Medulla oblongata (tissue), 1 donor: ENCODE results near the gene THRAP3.
"Not testable (repeated sequence)": the region's sequence is repeated elsewhere in the genome, so short reads cannot be mapped to it uniquely, and the experiment has no call there.

Experiments used
- DNase-seq: peaks from one replicate; pipeline ENCODE4 v3.0.0-alpha.2; 2015; ENCODE audit errors: extremely low spot score

The THRAP3 gene, protein sequence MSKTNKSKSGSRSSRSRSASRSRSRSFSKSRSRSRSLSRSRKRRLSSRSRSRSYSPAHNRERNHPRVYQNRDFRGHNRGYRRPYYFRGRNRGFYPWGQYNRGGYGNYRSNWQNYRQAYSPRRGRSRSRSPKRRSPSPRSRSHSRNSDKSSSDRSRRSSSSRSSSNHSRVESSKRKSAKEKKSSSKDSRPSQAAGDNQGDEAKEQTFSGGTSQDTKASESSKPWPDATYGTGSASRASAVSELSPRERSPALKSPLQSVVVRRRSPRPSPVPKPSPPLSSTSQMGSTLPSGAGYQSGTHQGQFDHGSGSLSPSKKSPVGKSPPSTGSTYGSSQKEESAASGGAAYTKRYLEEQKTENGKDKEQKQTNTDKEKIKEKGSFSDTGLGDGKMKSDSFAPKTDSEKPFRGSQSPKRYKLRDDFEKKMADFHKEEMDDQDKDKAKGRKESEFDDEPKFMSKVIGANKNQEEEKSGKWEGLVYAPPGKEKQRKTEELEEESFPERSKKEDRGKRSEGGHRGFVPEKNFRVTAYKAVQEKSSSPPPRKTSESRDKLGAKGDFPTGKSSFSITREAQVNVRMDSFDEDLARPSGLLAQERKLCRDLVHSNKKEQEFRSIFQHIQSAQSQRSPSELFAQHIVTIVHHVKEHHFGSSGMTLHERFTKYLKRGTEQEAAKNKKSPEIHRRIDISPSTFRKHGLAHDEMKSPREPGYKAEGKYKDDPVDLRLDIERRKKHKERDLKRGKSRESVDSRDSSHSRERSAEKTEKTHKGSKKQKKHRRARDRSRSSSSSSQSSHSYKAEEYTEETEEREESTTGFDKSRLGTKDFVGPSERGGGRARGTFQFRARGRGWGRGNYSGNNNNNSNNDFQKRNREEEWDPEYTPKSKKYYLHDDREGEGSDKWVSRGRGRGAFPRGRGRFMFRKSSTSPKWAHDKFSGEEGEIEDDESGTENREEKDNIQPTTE

DNA sequence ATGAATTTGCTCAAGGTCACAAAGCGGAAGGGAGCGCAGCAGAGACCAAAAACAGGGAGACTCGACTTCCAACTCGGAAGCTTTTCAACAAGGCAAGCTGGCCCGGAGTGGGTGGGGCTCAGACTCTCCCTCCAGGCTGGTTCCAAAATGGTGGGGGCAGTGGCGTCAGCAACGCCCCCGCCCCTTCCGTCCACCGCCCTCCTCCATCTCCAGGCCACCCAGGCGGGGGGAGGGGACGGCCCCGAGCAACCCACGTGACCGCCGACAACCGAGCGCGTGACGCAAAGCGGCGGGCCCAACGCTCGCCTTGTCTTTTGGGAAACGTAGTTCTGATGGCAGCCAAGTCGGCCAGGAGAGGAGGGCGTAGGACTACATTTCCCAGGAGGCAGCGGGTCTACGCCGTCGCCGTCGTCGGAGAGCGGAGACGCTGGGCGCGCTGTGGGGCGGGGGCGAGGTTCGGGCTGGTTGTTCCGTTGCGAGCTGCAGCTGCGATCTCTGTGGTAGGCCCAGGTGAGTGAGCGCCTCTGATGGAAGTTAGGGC, at the start of gene THRAP3:
Gene THRAP3, plus strand, starts transcription at position 448 of the 541 bp plus-strand sequence. CDS start 58,121 bp downstream, outside the sequence.
- DNase-seq = peak; percentile 99

DNA sequence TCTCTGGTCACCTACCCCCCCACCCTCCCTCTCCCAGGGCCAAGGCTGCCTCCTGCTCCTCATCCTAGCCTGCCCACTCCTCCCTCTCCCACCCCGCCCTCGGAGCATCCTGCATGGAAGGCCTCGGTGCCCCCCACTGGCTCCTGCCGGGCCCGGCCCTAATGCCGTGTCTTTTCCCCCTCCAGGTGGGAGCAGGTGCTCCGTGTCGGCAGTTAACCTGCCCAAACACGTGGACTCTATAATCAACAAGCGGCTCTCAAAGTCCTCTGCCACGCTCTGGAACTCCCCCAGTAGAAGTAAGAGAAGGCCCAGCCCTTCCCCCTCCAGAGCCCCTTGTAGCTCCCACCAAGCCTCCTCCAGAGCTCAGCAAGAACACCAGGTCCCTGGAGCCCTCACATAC, 49.5 kb upstream of the THRAP3 start:
- DNase-seq = no peak

DNA sequence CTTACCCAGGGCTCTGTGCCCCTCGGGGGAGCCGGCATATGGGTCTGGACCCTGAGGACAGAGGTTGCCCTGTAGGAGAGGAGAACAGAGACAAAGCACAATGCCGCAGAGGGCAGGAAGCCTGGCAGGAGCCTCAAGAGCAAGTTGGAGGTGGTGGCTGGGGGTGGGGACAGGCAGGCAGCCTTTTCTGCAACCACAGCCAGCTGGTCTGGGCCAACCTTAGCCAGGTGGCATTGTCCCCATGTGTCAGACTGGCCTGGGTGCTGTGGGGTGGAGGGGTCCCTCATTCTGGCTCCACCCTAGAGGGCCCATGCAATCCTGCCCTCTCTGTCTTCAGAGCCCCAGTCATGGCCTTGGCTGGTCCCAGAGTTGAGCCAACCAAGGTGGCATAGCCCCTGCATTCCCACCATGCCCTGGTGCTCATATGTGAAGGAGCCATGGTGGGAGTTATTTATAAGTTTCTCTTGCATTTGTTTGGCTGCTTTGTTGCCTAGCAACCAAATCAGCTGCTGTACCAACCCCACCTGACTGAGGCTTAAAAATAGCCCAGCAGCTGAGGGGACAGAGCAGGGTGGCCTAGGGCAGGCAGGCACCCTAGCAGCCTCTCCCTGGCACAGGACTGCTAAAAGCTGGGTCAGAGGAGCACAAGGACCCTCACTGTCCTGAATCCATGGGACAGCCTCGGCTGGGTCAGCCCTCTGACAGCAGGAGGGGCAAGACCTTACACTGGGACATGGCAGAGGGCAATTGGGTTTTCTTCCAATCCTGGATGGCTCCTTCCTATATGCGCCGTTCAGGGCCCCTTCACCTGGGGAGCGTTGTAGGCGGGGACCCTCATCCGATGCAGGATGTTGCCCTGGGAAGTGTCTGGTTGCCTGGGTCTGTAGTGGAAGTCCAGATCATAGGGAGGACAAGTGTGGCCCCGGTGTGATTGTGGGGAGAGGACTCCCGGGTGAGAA, 48.8 kb upstream of the THRAP3 start:
- no peak for DNase-seq

DNA sequence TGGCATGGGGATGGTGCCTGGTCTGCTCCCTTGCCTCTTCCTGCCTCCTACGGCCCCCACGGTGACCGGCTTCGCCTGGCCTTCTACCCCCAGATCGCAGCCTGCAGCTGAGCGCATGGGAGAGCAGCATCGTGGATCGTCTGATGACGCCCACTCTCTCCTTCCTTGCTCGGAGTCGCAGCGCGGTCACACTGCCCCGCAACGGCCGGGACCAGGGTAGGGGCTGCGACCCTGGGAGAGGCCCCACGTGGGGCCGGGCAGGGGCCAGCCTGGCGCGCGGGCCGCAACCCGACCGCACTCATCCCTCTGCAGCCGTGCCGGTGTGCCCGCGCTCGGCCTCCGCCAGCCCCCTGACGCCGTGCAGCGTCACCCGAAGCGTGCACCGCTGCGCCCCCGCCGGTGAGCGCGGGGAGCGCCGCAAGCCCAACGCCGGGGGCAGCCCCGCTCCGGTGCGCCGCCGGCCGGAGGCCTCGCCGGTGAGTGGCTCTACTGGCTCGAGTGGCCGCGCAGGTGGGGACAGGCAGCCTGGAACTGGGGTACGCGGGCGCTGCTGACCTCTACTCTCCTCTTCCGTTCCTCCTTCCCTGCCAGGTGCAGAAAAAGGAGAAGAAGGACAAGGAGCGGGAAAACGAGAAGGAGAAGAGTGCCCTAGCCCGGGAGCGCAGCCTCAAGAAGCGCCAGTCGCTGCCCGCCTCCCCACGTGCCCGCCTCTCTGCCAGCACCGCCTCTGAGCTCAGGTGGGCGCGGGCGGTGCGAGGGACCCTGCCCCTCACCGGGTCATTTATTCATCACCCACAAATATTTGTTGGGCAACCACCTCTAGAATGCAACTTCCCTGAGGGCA, 47.9 kb upstream of the THRAP3 start:
- DNase-seq = no peak

DNA sequence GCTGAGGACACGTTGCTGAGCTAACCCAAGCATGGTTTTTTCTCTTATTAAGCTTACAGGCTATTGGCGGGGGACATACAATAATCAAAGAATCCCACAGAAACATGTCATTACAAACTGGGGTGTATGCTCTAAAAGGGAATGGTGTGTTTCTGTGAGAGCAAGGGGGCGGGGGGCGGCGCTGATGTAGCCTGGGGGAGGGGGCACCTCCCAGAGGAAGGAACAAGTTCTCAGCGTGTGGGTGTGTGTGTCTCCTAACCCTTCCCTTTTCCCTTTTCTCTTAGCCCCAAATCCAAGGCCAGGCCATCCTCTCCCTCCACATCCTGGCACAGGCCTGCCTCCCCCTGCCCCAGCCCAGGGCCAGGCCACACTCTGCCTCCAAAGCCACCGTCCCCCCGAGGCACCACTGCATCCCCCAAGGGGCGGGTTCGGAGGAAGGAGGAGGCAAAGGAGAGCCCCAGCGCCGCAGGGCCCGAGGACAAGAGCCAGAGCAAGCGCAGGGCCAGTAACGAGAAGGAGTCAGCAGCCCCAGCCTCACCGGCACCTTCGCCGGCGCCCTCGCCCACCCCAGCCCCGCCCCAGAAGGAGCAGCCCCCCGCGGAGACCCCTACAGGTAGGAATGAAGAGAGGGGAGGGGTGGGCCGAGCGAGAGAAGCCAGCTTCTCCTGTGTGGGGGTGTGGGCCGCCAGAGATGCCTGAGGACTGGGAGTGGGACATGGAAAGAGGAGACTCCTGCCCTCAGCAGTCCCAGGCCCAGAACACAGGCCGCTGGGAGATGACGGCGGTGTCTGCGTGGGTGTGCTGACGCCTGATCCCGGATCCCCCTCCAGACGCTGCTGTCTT, 46.4 kb upstream of the THRAP3 start:
- no peak for DNase-seq

DNA sequence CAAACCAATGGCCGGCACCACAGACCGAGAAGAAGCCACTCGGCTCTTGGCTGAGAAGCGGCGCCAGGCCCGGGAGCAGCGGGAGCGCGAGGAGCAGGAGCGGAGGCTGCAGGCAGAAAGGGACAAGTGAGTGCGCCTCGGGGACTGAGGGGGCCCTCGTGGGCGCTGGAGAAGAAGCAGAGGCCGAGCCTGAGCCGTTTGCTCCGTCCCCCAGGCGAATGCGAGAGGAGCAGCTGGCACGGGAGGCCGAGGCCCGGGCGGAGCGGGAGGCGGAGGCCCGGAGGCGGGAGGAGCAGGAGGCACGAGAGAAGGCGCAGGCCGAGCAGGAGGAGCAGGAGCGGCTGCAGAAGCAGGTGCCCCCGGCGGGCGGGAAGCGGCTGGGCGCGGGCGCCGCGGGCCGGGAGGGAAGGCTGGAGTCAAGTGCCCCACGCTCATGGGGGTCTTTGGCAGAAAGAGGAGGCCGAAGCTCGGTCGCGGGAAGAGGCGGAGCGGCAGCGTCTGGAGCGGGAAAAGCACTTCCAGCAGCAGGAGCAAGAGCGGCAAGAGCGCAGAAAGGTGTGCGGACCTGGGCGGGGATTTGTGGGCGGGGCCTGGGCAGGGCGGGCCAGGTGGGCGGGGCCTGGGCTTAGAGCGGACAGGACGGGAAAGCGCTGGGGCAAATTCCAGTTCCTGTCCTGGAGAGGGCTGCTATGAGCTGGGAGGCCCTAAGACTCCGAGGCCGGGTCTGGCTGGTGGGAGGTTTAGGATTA, 45.6 kb upstream of the THRAP3 start:
- DNase-seq = no peak

DNA sequence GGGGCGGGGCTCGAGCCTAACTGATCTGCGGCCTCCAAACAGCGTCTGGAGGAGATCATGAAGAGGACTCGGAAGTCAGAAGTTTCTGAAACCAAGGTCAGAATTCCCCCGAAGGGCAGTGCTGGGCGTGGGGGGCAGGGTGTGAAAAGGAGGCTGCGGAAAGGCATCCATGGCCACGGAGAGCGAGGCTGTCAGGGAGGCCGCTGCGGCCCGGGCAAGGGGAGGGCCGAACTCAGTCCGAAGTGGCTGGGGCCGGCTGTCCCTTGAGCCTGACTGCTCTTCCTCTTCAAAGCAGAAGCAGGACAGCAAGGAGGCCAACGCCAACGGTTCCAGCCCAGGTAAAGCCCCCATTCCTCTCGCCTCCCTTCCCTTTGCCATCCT, 45.0 kb upstream of the THRAP3 start:
- no peak for DNase-seq

DNA sequence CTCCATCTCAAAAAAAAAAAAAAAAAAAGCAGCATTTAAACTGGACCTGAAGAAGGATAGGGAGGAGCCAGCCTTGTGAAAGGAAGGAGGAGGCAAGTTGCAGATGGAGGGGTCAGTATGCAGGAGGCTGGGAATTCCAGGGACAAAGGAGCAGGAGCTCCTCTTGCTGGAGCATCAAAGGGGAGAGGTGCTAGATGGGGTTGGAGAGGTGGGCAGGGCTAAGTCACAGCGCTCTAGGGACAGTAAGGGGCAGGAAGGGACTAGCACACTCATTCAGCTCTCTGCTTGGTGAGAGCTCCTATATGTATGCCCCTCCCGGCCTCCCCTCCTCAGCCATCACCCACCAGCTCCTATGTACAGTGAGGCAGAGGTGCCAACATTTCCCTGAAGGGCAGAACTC, 41.5 kb upstream of the THRAP3 start:
- no peak for DNase-seq

DNA sequence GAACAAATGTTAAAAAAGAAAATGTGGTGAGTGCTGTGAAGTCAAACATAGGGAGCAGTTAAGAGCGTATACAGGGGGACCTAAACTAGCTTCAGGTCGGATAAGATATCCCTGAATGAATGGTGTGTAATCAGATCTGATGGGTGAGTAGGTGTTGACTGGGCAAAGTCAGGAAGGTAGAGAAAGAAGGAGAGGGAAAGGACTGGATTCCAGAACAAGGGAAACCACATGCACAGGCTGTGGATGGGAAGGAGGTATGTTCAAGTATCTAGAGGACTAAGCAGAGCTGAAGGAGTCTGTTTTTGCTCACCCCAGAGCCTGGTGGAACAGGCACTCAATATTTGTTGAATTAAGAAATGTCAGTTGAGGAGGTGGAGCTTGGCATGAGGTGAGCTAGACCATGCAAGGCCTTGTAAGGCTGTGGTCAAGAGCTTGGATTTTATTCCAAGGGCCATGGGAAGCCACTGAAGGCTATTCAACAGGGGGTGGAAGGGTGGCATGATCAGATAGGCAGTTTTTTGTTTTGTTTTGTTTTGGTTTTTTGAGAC, 40.9 kb upstream of the THRAP3 start:
- no peak for DNase-seq

DNA sequence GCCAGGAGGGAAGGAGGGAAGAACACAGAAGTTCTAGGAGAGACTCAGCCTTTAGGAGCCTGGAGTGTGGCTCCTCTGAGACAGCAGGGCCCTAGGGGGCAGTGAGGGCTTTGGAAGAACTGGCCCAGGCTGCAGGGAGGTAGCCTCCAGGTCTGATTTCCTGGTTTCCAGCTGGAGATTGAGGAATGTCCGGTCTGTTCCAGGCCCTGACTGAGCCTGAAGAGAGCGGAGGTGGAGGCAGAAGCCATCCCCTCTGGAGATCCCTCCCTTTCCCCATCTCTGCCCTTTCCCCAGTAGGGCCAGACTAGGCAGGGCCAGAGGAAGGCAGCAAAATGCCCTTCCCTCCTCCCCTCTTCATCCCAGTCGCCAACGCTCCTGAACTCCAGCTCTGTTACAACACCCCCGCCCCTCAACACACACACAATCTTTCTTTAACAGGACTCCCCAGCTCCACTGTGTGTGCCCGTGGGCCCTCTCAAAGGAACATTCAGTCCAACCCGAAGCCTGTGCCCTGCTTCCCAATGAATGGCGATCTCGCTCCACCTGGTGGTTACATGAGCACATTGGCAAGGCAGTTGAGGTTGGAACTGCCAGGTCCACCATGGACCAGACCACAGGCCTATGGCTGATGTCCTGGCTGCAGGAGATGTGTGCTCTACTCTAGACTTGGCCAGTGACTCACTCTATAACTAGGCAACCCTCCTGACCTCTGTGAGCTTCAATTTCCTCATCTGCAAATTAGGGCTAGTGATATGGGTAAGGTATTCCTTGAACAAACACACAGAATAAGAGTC, 36.2 kb upstream of the THRAP3 start:
- peak; percentile 96 for DNase-seq

DNA sequence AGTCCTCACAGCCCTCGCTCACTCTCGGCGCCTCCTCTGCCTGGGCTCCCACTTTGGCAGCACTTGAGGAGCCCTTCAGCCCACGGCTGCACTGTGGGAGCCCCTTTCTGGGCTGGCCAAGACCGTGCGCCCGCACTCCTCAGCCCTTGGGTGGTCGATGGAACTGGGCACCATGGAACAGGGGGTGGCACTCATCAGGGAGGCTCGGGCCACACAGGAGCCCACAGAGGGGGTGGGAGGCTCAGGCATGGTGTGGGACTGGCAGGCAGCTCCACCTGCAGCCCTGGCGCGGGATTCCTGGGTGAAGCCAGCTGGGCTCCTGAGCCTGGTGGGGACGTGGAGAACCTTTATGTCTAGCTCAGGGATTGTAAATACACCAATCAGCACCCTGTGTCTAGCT, 27.4 kb upstream of the THRAP3 start:
- not testable (repeated sequence) for DNase-seq

DNA sequence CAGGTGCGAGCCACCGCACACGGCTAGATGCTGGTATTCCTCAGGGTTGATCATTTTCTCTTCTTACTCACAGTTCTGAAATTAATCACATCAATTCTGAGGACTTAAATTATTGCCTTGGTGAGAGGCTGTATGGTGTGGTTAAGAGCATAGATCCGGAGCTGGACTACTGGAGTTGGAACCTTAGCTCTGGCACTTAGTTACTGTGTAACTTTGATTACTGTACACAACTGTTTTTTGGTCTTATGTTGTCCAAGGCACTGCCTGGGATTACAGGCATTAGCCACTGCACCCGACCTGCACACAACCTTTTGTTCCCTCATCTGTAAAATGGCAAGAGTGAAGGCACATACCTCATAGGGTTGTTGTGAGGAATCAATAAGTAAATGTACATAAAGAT, 25.6 kb upstream of the THRAP3 start:
- no peak for DNase-seq

DNA sequence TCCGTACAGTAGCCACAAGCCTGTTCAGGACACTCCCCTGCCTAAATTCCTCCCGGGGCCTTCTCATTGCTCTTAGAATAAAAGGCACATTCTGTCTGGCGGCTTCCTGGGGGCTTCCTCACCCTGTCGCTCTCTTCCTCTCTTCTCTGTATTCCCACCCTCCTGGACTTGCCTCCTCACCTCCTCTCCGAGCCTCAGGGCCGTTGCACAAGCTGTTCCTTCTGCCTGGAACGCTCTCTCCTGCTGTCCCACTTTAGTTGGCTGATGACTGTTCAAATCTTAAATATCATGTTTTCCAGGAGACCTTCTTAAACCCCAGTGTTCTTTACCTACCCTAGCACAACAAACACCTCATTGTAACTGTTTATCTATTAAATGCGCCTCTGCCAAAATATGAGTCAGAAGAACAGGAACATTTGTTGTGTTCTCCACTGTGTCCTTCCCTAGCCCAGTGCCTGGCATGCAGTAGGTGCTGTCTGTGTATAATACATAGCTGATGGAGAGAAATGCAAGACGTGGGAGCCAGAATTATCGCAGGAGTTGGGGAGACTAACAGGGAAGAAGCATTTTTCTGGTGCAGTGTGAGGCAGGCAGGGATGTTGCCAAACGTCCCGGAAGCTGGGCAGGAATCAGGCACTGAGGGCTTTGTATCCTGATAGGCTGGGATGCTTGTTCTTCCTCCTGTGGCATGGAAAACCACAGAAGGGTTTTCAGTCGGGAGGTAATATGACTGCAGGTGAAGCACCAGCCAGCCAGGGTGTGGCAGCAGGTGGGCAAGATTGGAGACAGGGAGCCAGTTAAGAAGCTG, 24.1 kb upstream of the THRAP3 start:
- DNase-seq = no peak

DNA sequence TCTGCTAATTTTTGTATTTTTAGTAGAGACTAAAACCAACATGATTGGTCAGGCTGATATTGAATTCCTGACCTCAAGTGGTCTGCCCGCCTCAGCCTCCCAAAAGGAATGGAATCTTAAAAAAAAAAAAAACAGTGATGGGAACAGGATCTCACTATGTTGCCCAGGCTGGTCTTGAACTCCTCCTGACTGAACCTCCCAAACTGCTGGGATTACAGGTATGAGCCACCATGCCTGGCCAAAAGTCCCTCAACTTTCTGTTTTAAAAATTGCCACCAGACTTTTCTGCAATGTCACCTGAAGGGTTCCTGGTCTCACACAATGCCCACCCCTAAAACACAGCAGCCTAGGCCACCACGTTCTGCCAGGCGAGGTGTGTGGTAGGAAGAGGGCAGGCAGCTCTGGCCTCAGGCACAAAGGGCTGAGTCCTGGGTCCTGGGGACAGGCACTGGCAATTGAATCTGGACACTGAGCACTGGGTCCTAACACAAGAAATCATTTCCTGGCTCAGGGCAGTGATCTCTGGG, 21.2 kb upstream of the THRAP3 start:
- DNase-seq = no peak

DNA sequence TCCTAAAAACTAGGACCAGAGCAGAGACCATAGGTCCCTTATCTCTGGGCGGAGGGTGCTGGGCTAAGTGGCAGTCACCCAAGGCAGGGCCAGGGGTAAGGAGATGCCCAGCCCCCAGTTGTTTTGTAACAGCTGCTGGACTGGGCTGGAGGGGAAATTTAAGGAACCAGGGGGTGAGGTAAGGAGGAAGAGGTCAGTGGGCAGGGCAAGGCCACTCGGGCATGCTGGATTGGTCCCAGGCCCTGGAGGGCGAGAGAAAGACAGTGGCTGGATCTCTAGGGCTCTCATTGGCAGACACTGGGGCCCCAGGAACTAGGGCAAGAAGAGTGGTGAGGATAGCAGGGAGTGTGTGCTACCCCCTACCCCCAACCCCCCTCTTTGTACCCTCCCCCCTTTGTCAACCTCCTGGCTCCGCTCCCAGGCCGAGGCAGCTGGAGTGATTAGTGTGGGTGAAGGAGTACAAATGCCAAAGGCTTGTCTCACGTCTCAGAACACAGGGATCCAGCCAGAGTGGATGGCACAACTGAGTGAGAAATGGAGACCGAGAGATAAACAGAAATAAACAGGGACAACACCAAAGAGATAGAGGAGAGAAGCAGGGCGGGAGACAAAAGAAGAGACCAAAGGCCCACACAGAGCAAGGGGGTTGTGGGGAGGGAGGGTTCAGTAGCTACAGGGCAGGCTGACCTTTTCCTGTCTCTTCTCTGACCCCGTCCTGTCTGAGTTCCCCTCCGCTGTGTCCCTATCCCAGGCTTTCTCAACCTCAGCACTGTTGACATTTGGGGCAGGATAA, 20.5 kb upstream of the THRAP3 start:
- DNase-seq = peak; percentile 59
